GM23248 (cell line): Measurements from ENCODE around the gene CDK14. TPM values are rescaled to one million over a fixed set of nuclear protein-coding genes. Genes with fewer than 3 reads are reported as not detected.
A peak's percentile ranks its signal among the peaks of the same experiment; 100 is the strongest.

Source experiments
- DNase-seq: peaks from one replicate; pipeline ENCODE4 v3.0.0-alpha.2; 2015
- H2AFZ ChIP-seq: fragments of 200-600 bp; sonication (generic); 2 replicates; pipeline ENCODE4 v1.6.1; 2016; ENCODE audit warnings: antibody characterized with exemption
- H3F3A ChIP-seq: fragments of 200-600 bp; sonication (generic); 2 replicates; pipeline ENCODE4 v1.6.1; 2016; ENCODE audit warnings: mild to moderate bottlenecking, antibody characterized with exemption, mixed run types; ENCODE audit not compliant: insufficient read depth
- H3K27ac ChIP-seq: fragments of 200-600 bp; sonication (generic); 2 replicates; pipeline ENCODE4 v1.5.1; 2016; ENCODE audit warnings: mild to moderate bottlenecking
- H3K27me3 ChIP-seq: fragments of 200-600 bp; sonication (generic); replicated peaks from 2 replicates; pipeline ENCODE4 v1.6.1; 2016; ENCODE audit warnings: mild to moderate bottlenecking; ENCODE audit not compliant: insufficient read depth
- H3K36me3 ChIP-seq: fragments of 200-600 bp; sonication (generic); 2 replicates; pipeline ENCODE4 v1.6.1; 2016; ENCODE audit warnings: low read depth, mild to moderate bottlenecking
- H3K4me1 ChIP-seq: fragments of 200-600 bp; sonication (generic); 2 replicates; pipeline ENCODE4 v1.6.1; 2016; ENCODE audit warnings: mild to moderate bottlenecking; ENCODE audit not compliant: insufficient read depth
- H3K4me2 ChIP-seq: fragments of 200-600 bp; sonication (generic); one replicate; pipeline ENCODE4 v1.6.1; 2016; ENCODE audit warnings: mild to moderate bottlenecking; ENCODE audit not compliant: unreplicated experiment
- H3K4me3 ChIP-seq: fragments of 200-600 bp; sonication (generic); 2 replicates; pipeline ENCODE4 v1.5.1; 2016; ENCODE audit warnings: mild to moderate bottlenecking
- H3K79me2 ChIP-seq: fragments of 200-600 bp; sonication (generic); 2 replicates; pipeline ENCODE4 v1.6.1; 2016; ENCODE audit warnings: mild to moderate bottlenecking; ENCODE audit not compliant: insufficient read depth
- H3K9ac ChIP-seq: fragments of 200-600 bp; sonication (generic); 2 replicates; pipeline ENCODE4 v1.6.1; 2016; ENCODE audit warnings: mild to moderate bottlenecking
- H3K9me2 ChIP-seq: fragments of 200-600 bp; sonication (generic); 2 replicates; pipeline ENCODE4 v1.6.1; 2016; ENCODE audit warnings: mixed run types, mild to moderate bottlenecking, moderate library complexity; ENCODE audit not compliant: insufficient read depth
- H3K9me3 ChIP-seq: fragments of 200-600 bp; sonication (generic); one replicate; pipeline ENCODE4 v1.6.1; 2017; ENCODE audit warnings: low read depth
- H4K20me1 ChIP-seq: fragments of 200-600 bp; sonication (generic); 2 replicates; pipeline ENCODE4 v1.6.0; 2016; ENCODE audit not compliant: insufficient read depth
- EZH2 ChIP-seq: fragments of 200-600 bp; sonication (generic); IDR thresholded peaks from 2 replicates; pipeline ENCODE4 v1.6.1; 2018; ENCODE audit warnings: antibody characterized with exemption, mild to moderate bottlenecking; ENCODE audit not compliant: insufficient read depth, poor library complexity, severe bottlenecking
- EZH2phosphoT487 ChIP-seq: fragments of 200-600 bp; sonication (generic); IDR thresholded peaks from 2 replicates; pipeline ENCODE4 v1.6.1; 2018; ENCODE audit warnings: antibody characterized with exemption, moderate library complexity, mild to moderate bottlenecking, low read depth; ENCODE audit not compliant: insufficient read depth
- WGBS, 2 experiments: methylation state at CpG; one replicate each; pipeline ENCODE4 v1.1.6; 2015 to 2017; ENCODE audit warnings: low lambda C conversion rate in 2 of 2, low coverage in 1 of 2; ENCODE audit errors: missing lambda C conversion rate in 2 of 2; 5-methylcytosine and 5-hydroxymethylcytosine counted together
- in situ Hi-C: fragments of 300-500 bp; cut with MboI; formaldehyde crosslinking; loops from 2 replicates; pipeline ENCODE4 v1.15.0; 2020
- polyA plus RNA-seq: library from polyadenylated mRNA; unstranded; fragments of >200 nt; fragmentation: Nextera tagmentation; extraction: Ambion mirVana; gene quantifications from 2 replicates; pipeline ENCODE4 v1.2.1, GENCODE V29; 2016
- total RNA-seq: library from RNA; depleted of rRNA; stranded (reverse); fragments of >200 nt; shearing (Covaris generic); gene quantifications from 2 replicates; pipeline ENCODE4 v1.2.3, GENCODE V29; 2014

The CDK14 gene
- total and polyA plus RNA-seq, 2 experiments from 2014 or later, result 19.9 to 21.2 TPM

GRCh38 chr7:90763108-90763507, 167.0 kb downstream of the CDK14 start:
- no peak for TF ChIP-seq EZH2phosphoT487
- no peak for TF ChIP-seq EZH2
- in situ Hi-C loops, result no loop called here
- H3K9me3 ChIP-seq, result no peaks in the 10 kb centered on the region

DNA sequence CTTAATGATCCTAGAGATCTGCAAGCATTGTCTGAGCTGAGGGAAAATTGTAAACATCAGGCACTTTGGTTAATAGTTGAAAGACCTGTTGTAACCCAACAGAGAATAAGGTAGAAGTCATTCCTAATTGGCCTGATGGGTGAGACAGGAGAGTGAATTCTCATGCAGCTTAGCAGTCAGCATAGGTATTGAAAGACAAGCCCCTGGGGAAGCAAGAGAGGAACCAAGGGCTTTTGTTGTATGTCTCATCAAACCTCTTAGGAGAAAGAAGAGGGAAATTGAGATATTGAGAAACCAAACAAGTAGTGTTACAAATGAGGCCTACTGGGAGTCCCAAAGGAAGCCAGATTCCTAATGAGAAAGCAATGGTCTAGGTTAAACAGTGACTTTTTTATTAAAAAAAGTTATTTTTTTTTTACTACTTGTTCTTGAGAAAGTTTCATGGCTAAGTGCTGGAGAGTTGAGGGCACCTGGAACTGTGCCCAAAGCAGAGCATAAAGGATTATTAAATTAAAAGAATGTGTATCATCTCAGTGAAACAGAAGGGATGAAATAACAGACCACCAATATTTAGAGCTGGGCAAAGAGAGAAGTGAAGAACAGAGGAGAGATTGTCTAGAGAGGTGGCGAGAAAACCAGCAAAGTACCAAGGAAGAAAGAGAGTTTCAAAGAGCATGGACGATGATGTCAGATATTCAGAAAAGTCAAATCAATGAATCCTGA, 168.9 kb downstream of the CDK14 start:
- no peak overlapping the region for H3K27ac ChIP-seq
- H3K9me2 ChIP-seq, result no peaks in the 10 kb centered on the region
- H3K4me3 ChIP-seq, result no peak overlapping the region
- WGBS, 2 experiments, result 97 to 98% methylated on average over 2 of the region's 2 CpGs
- no peak for DNase-seq
- no peak for TF ChIP-seq EZH2phosphoT487
- no peak for TF ChIP-seq EZH2
- no peaks in the 10 kb centered on the region for H4K20me1 ChIP-seq
- no peak overlapping the region for H3K9ac ChIP-seq
- no peaks in the 10 kb centered on the region for H3K9me3 ChIP-seq
- H3K27me3 ChIP-seq, result no peaks in the 10 kb centered on the region
- H3K79me2 ChIP-seq, result peaks cover 82% of the 10 kb centered on the region
- in situ Hi-C loops, result no loop called here
- no peak overlapping the region for H3K4me2 ChIP-seq
- peaks cover 62% of the 10 kb centered on the region for H3K4me1 ChIP-seq
- peaks cover 24% of the 10 kb centered on the region; the same call in 1 of the 2 replicates for H3F3A ChIP-seq
- no peaks in the 10 kb centered on the region for H3K36me3 ChIP-seq
- H2AFZ ChIP-seq, result no peak overlapping the region

More at GRCh38 chr7:90763108-90763507, 167.0 kb downstream of the CDK14 start:
- WGBS, 2 experiments, result 87 to 94% methylated on average over 6 of the region's 6 CpGs
- no peak overlapping the region for H3K27ac ChIP-seq
- peaks cover 49% of the 10 kb centered on the region for H3K4me1 ChIP-seq
- no peaks in the 10 kb centered on the region for H3K27me3 ChIP-seq
- H3K79me2 ChIP-seq, result peaks cover 74% of the 10 kb centered on the region
- no peak overlapping the region for H2AFZ ChIP-seq
- no peaks in the 10 kb centered on the region for H4K20me1 ChIP-seq
- H3K9ac ChIP-seq, result no peak overlapping the region
- H3F3A ChIP-seq, result peaks cover 28% of the 10 kb centered on the region; the same call in 1 of the 2 replicates
- no peak overlapping the region for H3K4me3 ChIP-seq
- no peaks in the 10 kb centered on the region for H3K36me3 ChIP-seq
- no peak for DNase-seq
- H3K4me2 ChIP-seq, result no peak overlapping the region
- no peaks in the 10 kb centered on the region for H3K9me2 ChIP-seq

DNA sequence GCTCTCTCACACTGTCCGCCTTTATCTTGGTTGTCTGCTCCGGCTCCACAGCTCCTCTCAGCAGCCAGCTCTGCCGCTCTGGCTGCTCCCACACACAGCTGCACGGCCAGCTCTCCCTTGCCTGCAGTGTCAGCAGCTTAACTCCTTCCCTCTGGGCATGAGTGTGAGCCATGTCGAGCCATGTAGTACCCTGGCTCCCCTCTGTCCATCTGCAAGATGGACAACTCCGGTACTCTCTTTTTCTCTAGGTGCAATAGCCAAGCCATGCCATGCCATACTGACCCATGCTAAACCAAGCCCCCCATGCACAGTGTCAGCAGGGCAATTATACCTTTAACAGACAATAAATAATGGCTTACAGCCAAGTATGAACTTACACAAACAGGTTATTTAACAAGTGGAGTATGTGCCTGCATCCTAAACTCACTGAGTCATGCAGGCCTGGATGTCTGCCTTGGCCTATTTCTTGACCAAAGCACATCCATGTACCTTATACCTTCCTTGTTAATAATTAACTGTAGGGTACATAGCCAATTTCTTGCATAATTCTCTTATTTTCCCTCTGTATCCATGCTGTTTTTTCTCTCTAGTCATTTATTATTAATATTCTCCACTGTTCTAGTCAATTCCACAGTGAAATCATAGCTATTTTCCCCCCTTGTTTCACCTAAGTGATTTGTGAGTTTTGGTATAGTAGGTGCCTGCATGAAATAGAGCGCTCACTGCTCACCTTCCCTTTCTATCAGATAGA, 170.9 kb downstream of the CDK14 start:
- Histone ChIP-seq H3K79me2 (peaks cover 73% of the 10 kb centered on the region), H3K4me3 (peak overlapping the region; percentile 51), H3K4me2 (peak overlapping the region; percentile 77), H4K20me1 (no peaks in the 10 kb centered on the region), H3K27ac (peak overlapping the region; percentile 65), H2AFZ (peak overlapping the region; percentile 58), H3F3A (peaks cover 38% of the 10 kb centered on the region), H3K36me3 (no peaks in the 10 kb centered on the region), H3K9ac (peak overlapping the region; percentile 51), H3K4me1 (peaks cover 54% of the 10 kb centered on the region), H3K9me3 (no peaks in the 10 kb centered on the region), H3K9me2 (no peaks in the 10 kb centered on the region), H3K27me3 (no peaks in the 10 kb centered on the region)
- no peak for TF ChIP-seq EZH2phosphoT487
- no peak for TF ChIP-seq EZH2
- DNase-seq, result peak; percentile 91
- WGBS, 2 experiments, result 38 to 40% methylated on average over 7 of the region's 7 CpGs
- in situ Hi-C loops, result no loop called here

GRCh38 chr7:90768301-90768700, 172.2 kb downstream of the CDK14 start:
- TF ChIP-seq EZH2phosphoT487 (no peak), EZH2 (no peak)
- no peak for DNase-seq
- Histone ChIP-seq H3F3A (peaks cover 45% of the 10 kb centered on the region), H2AFZ (no peak overlapping the region), H3K4me1 (peaks cover 54% of the 10 kb centered on the region), H3K9ac (no peak overlapping the region), H3K27me3 (no peaks in the 10 kb centered on the region), H3K27ac (no peak overlapping the region), H3K9me3 (peaks cover 2% of the 10 kb centered on the region), H3K4me2 (no peak overlapping the region), H4K20me1 (no peaks in the 10 kb centered on the region), H3K79me2 (peaks cover 72% of the 10 kb centered on the region), H3K9me2 (no peaks in the 10 kb centered on the region), H3K36me3 (no peaks in the 10 kb centered on the region), H3K4me3 (no peak overlapping the region)
- in situ Hi-C loops, result no loop called here
- 42 to 47% methylated on average over 6 of the region's 6 CpGs for WGBS, 2 experiments
